RWPE1 (cell line): ENCODE measurements around the gene TAS2R9.

Experiments
- CTCF ChIA-PET: fragments of 350-600 bp; sonication (Branson Sonifier 250); formaldehyde crosslinking; extraction: SDS; loops from one replicate; lab custom pipeline; 2021; lab: Yijun Ruan, JAX
- POLR2A ChIA-PET: fragments of 400-600 bp; formaldehyde crosslinking; extraction: SDS; loops from one replicate; lab custom pipeline; 2020; ENCODE audit warnings: antibody characterized with exemption; ENCODE audit not compliant: low non-redundant PET; lab: Yijun Ruan, JAX
- DNase-seq: peaks from one replicate; pipeline ENCODE4 v3.0.0; 2012; ENCODE audit warnings: low spot score
- H3K27ac ChIP-seq: fragments of 450-650 bp; 2 replicates; pipeline ENCODE4 v1.5.1; 2017
- TF ChIP-seq, protein P1 (sequence below): fragments of 450-650 bp; conservative IDR thresholded peaks from 2 replicates; pipeline ENCODE4 v1.5.1; 2017; ENCODE audit warnings: low read depth, mild to moderate bottlenecking

Gene TAS2R9, protein sequence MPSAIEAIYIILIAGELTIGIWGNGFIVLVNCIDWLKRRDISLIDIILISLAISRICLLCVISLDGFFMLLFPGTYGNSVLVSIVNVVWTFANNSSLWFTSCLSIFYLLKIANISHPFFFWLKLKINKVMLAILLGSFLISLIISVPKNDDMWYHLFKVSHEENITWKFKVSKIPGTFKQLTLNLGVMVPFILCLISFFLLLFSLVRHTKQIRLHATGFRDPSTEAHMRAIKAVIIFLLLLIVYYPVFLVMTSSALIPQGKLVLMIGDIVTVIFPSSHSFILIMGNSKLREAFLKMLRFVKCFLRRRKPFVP

DNA sequence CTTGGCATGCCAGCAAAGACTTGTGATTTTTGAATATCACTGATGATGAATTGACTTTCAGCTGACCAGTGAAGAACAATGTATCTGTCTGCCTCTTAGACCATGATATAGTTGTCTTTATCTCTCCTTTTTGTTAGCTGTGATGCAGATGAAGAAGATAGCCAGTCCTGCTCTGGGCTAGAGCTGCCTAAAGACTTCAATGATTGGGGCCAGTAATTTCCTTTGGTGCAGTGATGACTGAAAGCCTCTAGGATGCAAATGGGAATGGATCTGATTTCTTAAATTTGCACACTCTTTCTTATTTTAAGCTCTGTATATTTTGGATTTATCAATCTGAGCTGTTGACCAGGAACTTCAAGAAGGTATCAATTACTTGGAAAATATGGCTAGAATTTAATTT, at the start of gene TAS2R9:
TAS2R9 (minus strand) TSS at position 101 of the 400 bp plus-strand sequence; CDS start at position 8, 93 bp downstream.
- CTCF ChIA-PET: interaction anchor here (0.6 to 0.8 kb wide), 2 partner anchors 26 to 389 kb away, joined by 3 read pairs; no protein-coding TSS in a partner anchor
- POLR2A ChIA-PET: no interaction called here
- TF ChIP-seq, protein P1, sequence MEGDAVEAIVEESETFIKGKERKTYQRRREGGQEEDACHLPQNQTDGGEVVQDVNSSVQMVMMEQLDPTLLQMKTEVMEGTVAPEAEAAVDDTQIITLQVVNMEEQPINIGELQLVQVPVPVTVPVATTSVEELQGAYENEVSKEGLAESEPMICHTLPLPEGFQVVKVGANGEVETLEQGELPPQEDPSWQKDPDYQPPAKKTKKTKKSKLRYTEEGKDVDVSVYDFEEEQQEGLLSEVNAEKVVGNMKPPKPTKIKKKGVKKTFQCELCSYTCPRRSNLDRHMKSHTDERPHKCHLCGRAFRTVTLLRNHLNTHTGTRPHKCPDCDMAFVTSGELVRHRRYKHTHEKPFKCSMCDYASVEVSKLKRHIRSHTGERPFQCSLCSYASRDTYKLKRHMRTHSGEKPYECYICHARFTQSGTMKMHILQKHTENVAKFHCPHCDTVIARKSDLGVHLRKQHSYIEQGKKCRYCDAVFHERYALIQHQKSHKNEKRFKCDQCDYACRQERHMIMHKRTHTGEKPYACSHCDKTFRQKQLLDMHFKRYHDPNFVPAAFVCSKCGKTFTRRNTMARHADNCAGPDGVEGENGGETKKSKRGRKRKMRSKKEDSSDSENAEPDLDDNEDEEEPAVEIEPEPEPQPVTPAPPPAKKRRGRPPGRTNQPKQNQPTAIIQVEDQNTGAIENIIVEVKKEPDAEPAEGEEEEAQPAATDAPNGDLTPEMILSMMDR: no peak
- DNase-seq: no peak
- no peak within 1 kb of the TSS for H3K27ac ChIP-seq

DNA sequence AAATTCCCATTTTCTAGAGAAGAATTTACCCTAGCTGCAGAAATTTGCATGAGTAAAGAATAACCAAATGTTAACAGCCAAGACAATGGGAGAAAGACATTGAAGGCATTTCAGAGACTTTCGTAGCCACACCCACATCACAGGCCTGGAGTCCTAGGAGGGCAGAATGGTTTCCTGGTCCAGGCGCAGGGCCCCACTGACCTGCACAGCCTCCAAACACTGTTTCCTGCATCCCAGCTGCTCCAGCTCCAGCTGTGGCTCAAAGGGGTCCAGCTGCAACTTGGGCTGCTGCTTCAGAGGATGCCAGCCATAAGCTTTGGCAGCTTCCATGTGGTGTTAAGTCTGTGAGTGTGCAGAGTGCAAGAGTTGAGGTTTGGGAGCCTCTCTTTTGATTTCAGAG, 45.8 kb upstream of the TAS2R9 start:
- ChIA-PET CTCF (no interaction called here), POLR2A (no interaction called here)
- TF ChIP-seq, protein P1: no peak
- DNase-seq: no peak
- no peak overlapping the region for H3K27ac ChIP-seq

DNA sequence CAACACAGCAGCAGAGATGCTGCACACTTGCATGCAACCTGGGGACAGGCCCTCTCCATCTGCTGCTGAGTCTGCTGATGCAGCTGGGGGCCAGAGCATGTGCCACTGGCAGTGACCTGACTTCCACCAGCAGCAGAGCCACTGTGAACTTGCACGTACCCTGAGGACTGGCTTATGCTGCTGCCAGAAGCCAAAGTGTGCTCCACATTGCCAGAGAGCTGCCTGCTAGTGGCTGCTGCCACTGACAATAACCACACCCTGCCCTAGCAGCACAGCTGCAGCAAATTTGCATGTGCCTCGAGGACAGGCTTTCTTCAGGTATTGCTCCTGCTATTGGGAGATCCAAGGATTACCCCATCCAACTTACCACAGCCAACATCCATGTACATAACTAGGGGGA, 43.8 kb upstream of the TAS2R9 start:
- ChIA-PET POLR2A (no interaction called here), CTCF (no interaction called here)
- DNase-seq: no peak
- TF ChIP-seq, protein P1: no peak
- H3K27ac ChIP-seq: no peak overlapping the region

DNA sequence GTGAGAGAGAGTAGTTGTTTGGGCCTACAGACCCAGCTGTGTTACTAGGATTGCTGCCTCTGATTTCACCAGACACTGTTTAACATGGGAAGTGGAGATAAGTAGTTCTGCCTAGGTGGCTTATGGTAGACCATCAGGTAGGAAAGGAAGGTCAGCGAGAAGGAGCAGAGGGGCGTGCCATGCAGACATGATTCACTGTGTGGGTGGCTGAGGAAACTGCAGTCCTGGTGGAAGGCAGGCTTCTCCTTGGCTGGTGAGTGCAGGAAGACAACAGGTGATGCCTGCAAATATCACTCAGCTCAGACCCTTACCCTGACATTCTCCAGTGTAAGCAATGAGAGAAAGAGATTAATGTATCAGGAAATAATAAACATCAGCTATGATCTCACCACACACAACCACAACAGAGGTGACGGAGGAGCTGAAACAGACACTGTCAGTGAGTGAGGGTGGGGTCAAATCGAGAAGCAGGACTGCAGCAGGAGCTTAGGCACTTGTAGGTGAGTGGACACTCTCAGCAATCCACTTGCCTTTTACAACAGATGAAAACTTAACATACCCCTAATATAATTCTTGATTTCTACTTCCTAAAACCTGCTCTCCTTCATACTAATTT, 41.4 kb upstream of the TAS2R9 start:
- POLR2A ChIA-PET: no interaction called here
- TF ChIP-seq, protein P1: no peak
- CTCF ChIA-PET: no interaction called here
- DNase-seq: peak; percentile 4
- H3K27ac ChIP-seq: no peak overlapping the region

DNA sequence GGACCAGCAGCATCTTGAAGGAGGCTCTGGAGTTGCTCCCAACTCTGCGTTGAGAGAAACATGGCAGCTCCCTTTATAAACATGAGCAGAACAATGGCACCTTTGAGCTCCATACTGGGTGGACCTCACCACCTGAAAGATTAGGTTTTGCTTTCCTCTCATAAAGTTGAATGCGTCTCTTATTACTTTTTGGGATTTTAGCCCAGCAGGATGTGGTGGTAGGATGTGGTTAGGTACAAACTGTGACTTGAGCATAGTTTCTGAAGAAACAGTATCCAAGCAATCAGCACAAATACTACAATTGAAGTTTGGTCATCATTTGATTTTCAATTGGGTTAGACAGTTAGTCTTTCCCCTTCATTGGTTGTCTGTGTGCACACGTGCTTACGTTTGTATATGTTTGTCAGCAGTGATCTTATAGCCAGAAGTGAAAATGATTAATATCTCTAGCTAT, 39.5 kb upstream of the TAS2R9 start, which contains the start of gene PRR4:
PRR4 (minus strand) TSS at position 51 of the 454 bp plus-strand sequence; CDS start at position 13, 38 bp downstream.
- TF ChIP-seq, protein P1: no peak
- CTCF ChIA-PET: no interaction called here
- DNase-seq: no peak
- POLR2A ChIA-PET: no interaction called here
- H3K27ac ChIP-seq: no peak within 1 kb of the TSS

DNA sequence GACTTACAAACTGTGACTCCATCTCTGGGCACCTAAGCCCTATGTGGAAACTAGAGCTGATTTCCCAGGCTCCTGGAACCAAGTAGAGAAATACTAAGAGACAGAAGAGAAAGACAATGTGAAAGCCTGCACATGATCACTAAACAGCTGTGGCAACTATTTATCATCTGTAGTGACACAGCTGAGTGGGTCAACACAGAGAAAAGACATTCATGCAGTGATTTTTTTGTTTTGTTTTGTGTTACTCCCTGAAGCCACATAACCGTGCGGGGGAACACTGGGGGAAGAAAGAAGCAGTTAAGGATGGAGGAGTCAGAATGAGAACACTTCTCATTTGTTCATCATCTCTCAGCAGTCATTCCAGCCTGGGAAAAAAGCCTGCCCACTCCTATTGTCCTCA, 37.8 kb upstream of the TAS2R9 start:
- POLR2A ChIA-PET: no interaction called here
- TF ChIP-seq, protein P1: no peak
- CTCF ChIA-PET: no interaction called here
- no peak overlapping the region for H3K27ac ChIP-seq
- no peak for DNase-seq
